Peyer's patch (tissue), 4 donors: ENCODE results near the gene SPATA18. TPM values are rescaled to one million over a fixed set of nuclear protein-coding genes. Genes with fewer than 3 reads are reported as not detected.

Experiments used
- DNase-seq, 3 donors: peaks; one replicate each; pipeline ENCODE4 v3.0.0-alpha.2; 2017 to 2019
- H3K27ac ChIP-seq, 4 donors: fragments of 200-600 bp; sonication (generic); one replicate each; pipeline ENCODE4 v1.5.1; 2016 to 2019
- H3K27me3 ChIP-seq, 2 donors: fragments of 200-600 bp; sonication (generic); one replicate each; pipeline ENCODE4 v1.5.1; 2019
- H3K36me3 ChIP-seq, 3 donors: fragments of 200-600 bp; sonication (generic); one replicate each; pipeline ENCODE4 v1.5.1; 2016 to 2019
- H3K4me1 ChIP-seq, 4 donors: fragments of 200-600 bp; sonication (generic); one replicate each; pipeline ENCODE4 v1.5.1; 2016 to 2019
- H3K4me3 ChIP-seq, 4 donors: fragments of 200-600 bp; sonication (generic); 1 replicate in 3 of 4; 2 replicates in 1 of 4; pipeline ENCODE4 v1.5.1; 2016 to 2019; ENCODE audit warnings: mild to moderate bottlenecking in 1 of 4
- H3K9me3 ChIP-seq, 4 donors: fragments of 200-600 bp; sonication (generic); one replicate each; pipeline ENCODE4 v1.5.1; 2016 to 2019; ENCODE audit warnings: mild to moderate bottlenecking in 1 of 4
- POLR2A ChIP-seq, 2 donors: fragments of 450-650 bp; IDR thresholded peaks; one replicate each; pipeline ENCODE4 v1.5.1; 2017; ENCODE audit warnings: antibody characterized with exemption in 2 of 2, mild to moderate bottlenecking in 2 of 2, moderate library complexity in 2 of 2
- total RNA-seq, 4 donors: library from RNA; depleted of rRNA; stranded (reverse); fragments of >200 nt; gene quantifications; one replicate each; pipeline ENCODE4 v1.1.0, GENCODE V29; 2016
- TF ChIP-seq, protein P1 (sequence below), 6 experiments: fragments of 450-650 bp in 4 of 6; fragments of 200-600 bp in 2 of 6; sonication (generic) in 1 of 6; IDR thresholded peaks; one replicate each; pipeline ENCODE4 v1.5.1; 2017 to 2019; ENCODE audit warnings: antibody characterized with exemption in 6 of 6, mild to moderate bottlenecking in 3 of 6, moderate library complexity in 1 of 6

The SPATA18 gene, protein sequence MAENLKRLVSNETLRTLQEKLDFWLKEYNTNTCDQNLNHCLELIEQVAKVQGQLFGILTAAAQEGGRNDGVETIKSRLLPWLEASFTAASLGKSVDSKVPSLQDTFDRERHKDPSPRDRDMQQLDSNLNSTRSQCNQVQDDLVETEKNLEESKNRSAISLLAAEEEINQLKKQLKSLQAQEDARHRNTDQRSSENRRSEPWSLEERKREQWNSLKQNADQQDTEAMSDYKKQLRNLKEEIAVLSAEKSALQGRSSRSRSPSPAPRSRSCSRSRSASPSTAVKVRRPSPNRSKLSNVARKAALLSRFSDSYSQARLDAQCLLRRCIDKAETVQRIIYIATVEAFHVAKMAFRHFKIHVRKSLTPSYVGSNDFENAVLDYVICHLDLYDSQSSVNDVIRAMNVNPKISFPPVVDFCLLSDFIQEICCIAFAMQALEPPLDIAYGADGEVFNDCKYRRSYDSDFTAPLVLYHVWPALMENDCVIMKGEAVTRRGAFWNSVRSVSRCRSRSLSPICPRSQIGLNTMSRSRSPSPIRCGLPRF
- total RNA-seq = 10 to 100 TPM in 1 of 4 donors, 1 to 10 TPM in 3; 3.4 to 10.3 (median 4.3) TPM

DNA sequence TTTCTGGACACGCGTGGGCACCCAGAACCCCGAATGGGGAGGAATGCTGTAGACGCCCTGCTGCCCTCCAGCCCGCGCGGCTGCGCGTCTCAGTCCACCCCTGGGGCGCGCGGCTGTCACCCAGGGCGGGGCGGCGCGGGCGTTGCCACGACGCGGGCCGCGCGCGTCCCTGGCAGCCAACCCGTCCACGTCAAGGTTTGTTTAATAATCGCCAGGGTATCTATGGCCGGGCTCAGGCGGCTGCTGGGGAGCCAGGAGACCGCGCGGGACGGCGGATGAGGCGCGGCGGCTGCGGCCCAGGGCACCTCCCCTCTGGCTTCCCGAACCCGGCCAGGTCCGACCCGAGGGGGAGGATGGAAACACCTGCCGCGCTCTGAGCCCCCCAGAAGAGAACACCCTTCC lies at the start of gene SPATA18:
Gene SPATA18 (plus strand): TSS at position 92 of the 402 bp plus-strand sequence. CDS start 401 bp downstream, outside the sequence.
- TF ChIP-seq, protein P1, sequence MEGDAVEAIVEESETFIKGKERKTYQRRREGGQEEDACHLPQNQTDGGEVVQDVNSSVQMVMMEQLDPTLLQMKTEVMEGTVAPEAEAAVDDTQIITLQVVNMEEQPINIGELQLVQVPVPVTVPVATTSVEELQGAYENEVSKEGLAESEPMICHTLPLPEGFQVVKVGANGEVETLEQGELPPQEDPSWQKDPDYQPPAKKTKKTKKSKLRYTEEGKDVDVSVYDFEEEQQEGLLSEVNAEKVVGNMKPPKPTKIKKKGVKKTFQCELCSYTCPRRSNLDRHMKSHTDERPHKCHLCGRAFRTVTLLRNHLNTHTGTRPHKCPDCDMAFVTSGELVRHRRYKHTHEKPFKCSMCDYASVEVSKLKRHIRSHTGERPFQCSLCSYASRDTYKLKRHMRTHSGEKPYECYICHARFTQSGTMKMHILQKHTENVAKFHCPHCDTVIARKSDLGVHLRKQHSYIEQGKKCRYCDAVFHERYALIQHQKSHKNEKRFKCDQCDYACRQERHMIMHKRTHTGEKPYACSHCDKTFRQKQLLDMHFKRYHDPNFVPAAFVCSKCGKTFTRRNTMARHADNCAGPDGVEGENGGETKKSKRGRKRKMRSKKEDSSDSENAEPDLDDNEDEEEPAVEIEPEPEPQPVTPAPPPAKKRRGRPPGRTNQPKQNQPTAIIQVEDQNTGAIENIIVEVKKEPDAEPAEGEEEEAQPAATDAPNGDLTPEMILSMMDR (IDR thresholded peaks at IDR 0.05) = no peak
- no peak for TF ChIP-seq POLR2A (IDR thresholded peaks at IDR 0.05)
- Histone ChIP-seq H3K4me1 (peaks cover 0 to 13% (median 5%) of the 10 kb centered on the region in 4 donors), H3K27ac (peak within 1 kb of the TSS in 3 of 4 donors; percentile 7 to 11 (median 10)), H3K4me3 (peak within 1 kb of the TSS; percentile 40 to 68 (median 52)), H3K36me3 (no peaks in the 10 kb centered on the region), H3K9me3 (no peaks in the 10 kb centered on the region), H3K27me3 (no peaks in the 10 kb centered on the region)
- DNase-seq = peak in 2 of 3 donors; percentile 61 to 69

DNA sequence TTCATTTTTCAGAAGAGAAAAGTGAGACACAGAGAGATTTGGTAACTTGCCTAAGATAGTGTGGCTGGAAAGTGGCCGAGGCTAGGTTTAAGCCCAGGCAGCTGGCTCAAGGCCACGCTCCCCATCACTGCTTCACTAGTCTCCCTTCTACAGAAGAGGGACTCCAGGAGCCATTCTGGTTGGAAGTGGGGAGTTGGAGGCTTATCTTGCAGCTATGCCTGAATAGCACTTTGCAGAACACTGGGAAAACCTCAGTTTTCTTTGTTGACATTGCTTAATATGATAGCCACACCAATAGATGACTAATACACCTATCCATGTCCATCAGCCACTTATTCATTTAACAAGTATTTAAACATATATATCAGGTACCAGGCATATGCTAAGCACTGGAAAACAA lies 49.5 kb upstream of the SPATA18 start:
- Histone ChIP-seq H3K36me3 (no peaks in the 10 kb centered on the region), H3K4me3 (no peak overlapping the region), H3K27ac (no peak overlapping the region), H3K4me1 (no peaks in the 10 kb centered on the region), H3K27me3 (no peaks in the 10 kb centered on the region), H3K9me3 (no peaks in the 10 kb centered on the region)
- no peak for DNase-seq
- no peak for TF ChIP-seq POLR2A (IDR thresholded peaks at IDR 0.05)
- TF ChIP-seq, protein P1 (IDR thresholded peaks at IDR 0.05) = no peak

DNA sequence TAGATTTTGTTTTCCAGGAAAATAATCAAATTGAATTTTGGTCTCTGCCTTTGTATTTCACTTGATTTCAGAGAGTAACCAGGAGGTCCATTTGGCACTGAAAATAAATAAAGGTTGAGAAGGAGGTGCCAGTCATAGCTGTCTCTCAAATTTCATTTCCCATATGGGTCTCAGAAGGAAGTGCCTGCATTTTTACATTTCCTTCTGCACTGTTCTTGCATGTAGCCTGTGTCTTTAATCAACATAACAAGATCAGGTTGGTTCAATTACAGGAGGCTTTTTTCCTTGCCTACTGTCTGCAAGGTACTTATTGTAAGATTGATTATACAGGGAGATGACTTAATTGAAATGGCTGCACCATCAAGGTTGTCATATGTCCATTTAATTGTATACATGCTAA lies 46.7 kb upstream of the SPATA18 start:
- Histone ChIP-seq H3K27me3 (no peaks in the 10 kb centered on the region), H3K9me3 (no peaks in the 10 kb centered on the region), H3K36me3 (no peaks in the 10 kb centered on the region), H3K4me3 (no peak overlapping the region), H3K4me1 (no peaks in the 10 kb centered on the region), H3K27ac (no peak overlapping the region)
- no peak for DNase-seq
- TF ChIP-seq POLR2A (IDR thresholded peaks at IDR 0.05) = no peak
- TF ChIP-seq, protein P1 (IDR thresholded peaks at IDR 0.05) = no peak

DNA sequence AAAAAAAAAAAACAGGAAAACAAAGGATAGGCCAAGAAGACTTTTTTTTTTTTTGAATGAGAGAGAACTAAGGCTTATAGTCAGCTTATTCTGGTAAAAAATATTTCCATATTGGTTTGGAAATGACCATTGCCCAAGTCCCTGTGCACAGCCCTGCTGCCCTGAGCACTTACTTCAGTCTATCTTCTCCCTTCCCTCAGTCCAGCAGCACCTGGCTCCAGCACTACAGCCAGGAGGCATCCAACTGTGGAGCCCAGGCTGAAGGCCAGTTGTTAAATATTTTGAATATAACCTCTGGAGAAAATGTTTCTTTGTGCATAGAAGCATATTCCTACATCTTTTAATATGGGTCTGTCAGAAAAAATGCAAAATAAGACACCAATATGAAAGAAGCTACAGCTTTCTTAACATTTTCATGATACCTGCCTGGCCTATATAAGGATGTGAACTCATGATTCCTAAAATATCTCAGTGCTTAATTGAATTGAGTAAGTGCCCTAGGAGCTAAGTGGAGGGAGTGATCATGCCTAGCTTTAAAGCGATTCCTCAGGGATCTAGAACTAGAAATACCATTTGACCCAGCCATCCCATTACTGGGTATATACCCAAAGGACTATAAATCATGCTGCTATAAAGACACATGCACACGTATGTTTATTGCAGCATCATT lies 45.4 kb upstream of the SPATA18 start:
- Histone ChIP-seq H3K4me3 (no peak overlapping the region), H3K27ac (no peak overlapping the region), H3K9me3 (no peaks in the 10 kb centered on the region), H3K4me1 (peaks cover 0 to 5% (median 0%) of the 10 kb centered on the region in 4 donors), H3K27me3 (no peaks in the 10 kb centered on the region), H3K36me3 (no peaks in the 10 kb centered on the region)
- no peak for TF ChIP-seq POLR2A (IDR thresholded peaks at IDR 0.05)
- TF ChIP-seq, protein P1 (IDR thresholded peaks at IDR 0.05) = no peak
- DNase-seq = no peak

DNA sequence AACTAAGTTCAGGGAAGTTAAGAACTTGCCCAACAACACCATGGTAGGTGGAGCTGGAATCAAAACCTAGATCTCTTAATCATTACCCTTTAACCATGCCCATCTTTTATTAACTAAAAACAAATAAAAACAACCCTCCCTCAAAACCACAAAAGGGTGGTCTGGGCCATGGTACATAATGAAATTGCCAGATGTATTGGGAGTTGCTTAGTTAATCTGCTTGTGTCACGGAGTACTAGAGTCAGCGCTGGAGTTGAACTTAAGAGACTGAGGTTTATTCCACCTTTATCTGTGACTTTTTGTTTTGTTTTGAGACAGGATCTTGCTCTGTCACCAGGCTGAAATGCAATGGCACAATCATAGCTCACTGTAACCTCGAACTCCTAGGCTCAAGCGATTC lies 44.2 kb upstream of the SPATA18 start:
- no peaks in the 10 kb centered on the region for H3K27me3 ChIP-seq
- no peak overlapping the region for H3K4me3 ChIP-seq
- H3K36me3 ChIP-seq = no peaks in the 10 kb centered on the region
- H3K9me3 ChIP-seq = no peaks in the 10 kb centered on the region
- no peak for DNase-seq
- H3K27ac ChIP-seq = no peak overlapping the region
- TF ChIP-seq, protein P1 (IDR thresholded peaks at IDR 0.05) = no peak
- no peak for TF ChIP-seq POLR2A (IDR thresholded peaks at IDR 0.05)
- H3K4me1 ChIP-seq = peaks cover 0 to 11% (median 0%) of the 10 kb centered on the region in 4 donors
